Mucosa of descending colon (tissue), 3 donors: ENCODE data around the gene WDCP. TPM values are rescaled to one million over a fixed set of nuclear protein-coding genes. Genes with fewer than 3 reads are reported as not detected.
"Not testable (repeated sequence)": the region's sequence is repeated elsewhere in the genome, so short reads cannot be mapped to it uniquely, and the experiment has no call there.

Source experiments
- ATAC-seq: fragments of 200-7000 bp; cut with Tn5 transposase; one replicate; pipeline ENCODE4 v1.9.1; 2020; ENCODE audit warnings: mild to moderate bottlenecking, moderate library complexity
- DNase-seq, 3 donors: peaks; one replicate each; pipeline ENCODE4 v3.0.0-alpha.2; 2020
- H3K36me3 ChIP-seq: fragments of 200-600 bp; one replicate; pipeline ENCODE4 v1.8.0; 2021; ENCODE audit warnings: low read depth, mild to moderate bottlenecking
- H3K4me1 ChIP-seq: fragments of 200-600 bp; one replicate; pipeline ENCODE4 v1.8.0; 2021; ENCODE audit warnings: low read depth, mild to moderate bottlenecking
- H3K4me3 ChIP-seq: fragments of 200-600 bp; one replicate; pipeline ENCODE4 v1.8.0; 2021; ENCODE audit warnings: mild to moderate bottlenecking
- H3K9me3 ChIP-seq: fragments of 200-600 bp; one replicate; pipeline ENCODE4 v1.8.0; 2021; ENCODE audit warnings: mild to moderate bottlenecking
- intact Hi-C, 2 donors: fragments of 100-400 bp; cut with DNase I in 1 of 2; cut with micrococcal nuclease in 1 of 2; formaldehyde crosslinking; loops; one replicate each; pipeline versions ENCODE4 v1.11.0 to v1.11.1; 2022; cut with DNase I, micrococcal nuclease
- long read RNA-seq, 2 donors: library from polyadenylated mRNA; unstranded; transcript quantifications; one replicate each; pipeline ENCODE4 v2.0.0, GENCODE V29; 2019 to 2021
- total RNA-seq, 3 donors: library from RNA; stranded (reverse); fragmentation: NEBNext Ultra II Directional in 2 of 3; extraction: Animal tissue kit (Norgen Biotek cat#: 25700) in 2 of 3; gene quantifications; one replicate each; pipeline versions ENCODE4 v1.2.1 to v1.2.4, GENCODE V29; 2021 to 2023
- TF ChIP-seq, protein P1 (sequence below): fragments of 200-600 bp; IDR thresholded peaks from one replicate; pipeline ENCODE4 v1.8.0; 2022; ENCODE audit warnings: antibody characterized with exemption, mild to moderate bottlenecking
- donor health status: DM: no; HTN: no; CAD: no; lungs with moderate emphysema.
- donor health status: DM: no; HTN: no; CAD: no.
- donor health status: DM: no; HTN: yes; CAD: no.

WDCP gene, protein sequence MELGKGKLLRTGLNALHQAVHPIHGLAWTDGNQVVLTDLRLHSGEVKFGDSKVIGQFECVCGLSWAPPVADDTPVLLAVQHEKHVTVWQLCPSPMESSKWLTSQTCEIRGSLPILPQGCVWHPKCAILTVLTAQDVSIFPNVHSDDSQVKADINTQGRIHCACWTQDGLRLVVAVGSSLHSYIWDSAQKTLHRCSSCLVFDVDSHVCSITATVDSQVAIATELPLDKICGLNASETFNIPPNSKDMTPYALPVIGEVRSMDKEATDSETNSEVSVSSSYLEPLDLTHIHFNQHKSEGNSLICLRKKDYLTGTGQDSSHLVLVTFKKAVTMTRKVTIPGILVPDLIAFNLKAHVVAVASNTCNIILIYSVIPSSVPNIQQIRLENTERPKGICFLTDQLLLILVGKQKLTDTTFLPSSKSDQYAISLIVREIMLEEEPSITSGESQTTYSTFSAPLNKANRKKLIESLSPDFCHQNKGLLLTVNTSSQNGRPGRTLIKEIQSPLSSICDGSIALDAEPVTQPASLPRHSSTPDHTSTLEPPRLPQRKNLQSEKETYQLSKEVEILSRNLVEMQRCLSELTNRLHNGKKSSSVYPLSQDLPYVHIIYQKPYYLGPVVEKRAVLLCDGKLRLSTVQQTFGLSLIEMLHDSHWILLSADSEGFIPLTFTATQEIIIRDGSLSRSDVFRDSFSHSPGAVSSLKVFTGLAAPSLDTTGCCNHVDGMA
- total RNA-seq: 10 to 100 TPM in 1 of 3 donors, 1 to 10 TPM in 2; 3.3 to 12.7 (median 4.6) TPM
- long read RNA-seq, donor 1, partial matches to known transcripts: 1 of 3 reads
- long read RNA-seq, donor 1, other reads (novel, unspliced or antisense): 0 of 3 reads
- long read RNA-seq, donor 2: 0 reads

DNA sequence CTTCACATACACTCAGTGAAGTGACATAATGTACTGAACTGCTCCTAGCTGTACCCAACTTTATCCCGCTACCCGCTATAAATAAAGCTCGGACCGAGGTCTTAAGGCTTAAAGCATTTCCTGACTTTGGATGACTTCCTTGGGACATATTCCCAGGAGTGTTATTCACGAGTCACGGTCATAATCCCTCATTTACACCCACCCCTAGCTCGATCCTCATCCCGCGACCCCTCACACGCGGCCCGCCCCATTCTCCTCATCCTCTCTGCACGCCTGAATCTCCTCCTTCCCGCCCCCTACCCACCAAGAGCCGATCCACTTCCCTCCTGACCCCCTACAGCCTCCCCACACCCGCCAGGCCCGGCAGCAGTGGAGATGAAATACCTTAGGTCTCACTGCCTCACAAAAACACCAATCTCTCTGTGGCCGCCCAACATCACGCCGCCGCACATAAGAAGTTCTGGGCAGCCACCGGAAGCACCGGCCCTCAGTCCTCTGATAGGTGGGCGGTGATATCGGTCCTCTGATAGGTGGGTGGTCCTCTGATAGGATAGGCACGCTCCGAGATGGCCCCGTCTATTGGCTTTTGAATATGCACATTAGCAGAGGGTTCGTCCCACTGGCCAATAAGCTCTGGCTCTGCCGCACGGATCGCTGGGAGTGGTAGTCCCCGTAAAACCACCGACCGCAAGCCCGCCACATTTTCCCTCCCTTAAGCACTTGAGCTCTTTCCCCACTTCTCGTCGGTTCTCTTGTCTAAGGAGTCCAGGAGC lies at the start of gene WDCP:
TSS of gene WDCP (minus strand) at position 462 of the 773 bp plus-strand sequence. CDS start 7,897 bp downstream, outside the sequence.
- Histone ChIP-seq H3K4me3 (peak within 1 kb of the TSS; percentile 29), H3K36me3 (no peaks in the 10 kb centered on the region), H3K9me3 (no peaks in the 10 kb centered on the region), H3K4me1 (peaks cover 6% of the 10 kb centered on the region)
- TF ChIP-seq, protein P1, sequence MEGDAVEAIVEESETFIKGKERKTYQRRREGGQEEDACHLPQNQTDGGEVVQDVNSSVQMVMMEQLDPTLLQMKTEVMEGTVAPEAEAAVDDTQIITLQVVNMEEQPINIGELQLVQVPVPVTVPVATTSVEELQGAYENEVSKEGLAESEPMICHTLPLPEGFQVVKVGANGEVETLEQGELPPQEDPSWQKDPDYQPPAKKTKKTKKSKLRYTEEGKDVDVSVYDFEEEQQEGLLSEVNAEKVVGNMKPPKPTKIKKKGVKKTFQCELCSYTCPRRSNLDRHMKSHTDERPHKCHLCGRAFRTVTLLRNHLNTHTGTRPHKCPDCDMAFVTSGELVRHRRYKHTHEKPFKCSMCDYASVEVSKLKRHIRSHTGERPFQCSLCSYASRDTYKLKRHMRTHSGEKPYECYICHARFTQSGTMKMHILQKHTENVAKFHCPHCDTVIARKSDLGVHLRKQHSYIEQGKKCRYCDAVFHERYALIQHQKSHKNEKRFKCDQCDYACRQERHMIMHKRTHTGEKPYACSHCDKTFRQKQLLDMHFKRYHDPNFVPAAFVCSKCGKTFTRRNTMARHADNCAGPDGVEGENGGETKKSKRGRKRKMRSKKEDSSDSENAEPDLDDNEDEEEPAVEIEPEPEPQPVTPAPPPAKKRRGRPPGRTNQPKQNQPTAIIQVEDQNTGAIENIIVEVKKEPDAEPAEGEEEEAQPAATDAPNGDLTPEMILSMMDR: no peak
- intact Hi-C loops: no loop called here
- DNase-seq (peak; percentile 90 to 96 (median 96)), ATAC-seq (peak; percentile 99)

DNA sequence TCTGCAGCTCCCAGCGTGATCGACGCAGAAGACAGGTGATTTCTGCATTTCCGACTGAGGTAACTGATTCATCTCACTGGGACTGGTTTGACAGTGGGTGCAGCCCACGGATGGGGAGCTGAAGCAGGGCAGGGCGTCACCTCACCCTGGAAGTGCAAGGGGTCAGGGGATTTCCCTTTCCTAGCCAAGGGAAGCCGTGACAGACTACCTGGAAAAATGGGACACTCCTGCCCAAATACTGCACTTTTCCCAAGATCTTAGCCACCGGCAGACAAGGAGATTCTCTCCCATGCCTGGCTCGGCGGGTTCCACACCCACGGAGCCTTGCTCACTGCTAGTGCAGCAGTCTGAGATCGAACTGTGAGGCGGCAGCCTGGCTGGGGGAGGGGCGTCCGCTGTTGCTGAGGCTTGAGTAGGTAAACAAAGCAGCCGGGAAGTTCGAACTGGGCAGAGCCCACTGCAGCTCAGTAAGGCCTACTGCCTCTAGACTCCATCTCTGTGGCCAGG lies 48.0 kb upstream of the WDCP start:
- ATAC-seq, intact Hi-C loops, H3K4me3 ChIP-seq, DNase-seq, H3K9me3 ChIP-seq, H3K36me3 ChIP-seq, H3K4me1 ChIP-seq: not testable (repeated sequence)

DNA sequence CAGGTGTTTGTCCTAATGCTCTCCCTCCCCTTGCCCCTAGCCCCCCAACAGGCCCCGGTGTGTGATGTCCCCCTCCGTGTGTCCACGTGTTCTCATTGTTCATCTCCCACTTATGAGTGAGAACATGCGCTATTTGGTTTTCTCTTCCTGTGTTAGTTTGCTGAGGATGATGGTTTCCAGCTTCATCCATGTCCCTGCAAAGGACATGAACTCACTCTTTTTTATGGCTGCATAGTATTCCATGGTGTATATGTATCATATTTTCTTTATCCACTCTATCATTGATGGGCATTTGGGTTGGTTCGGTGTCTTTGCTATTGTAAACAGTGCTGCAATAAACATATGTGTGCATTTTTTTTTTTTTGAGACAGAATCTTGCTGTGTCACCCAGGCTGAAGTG lies 46.1 kb upstream of the WDCP start:
- ATAC-seq, H3K4me3 ChIP-seq, intact Hi-C loops, H3K9me3 ChIP-seq, H3K36me3 ChIP-seq, DNase-seq, H3K4me1 ChIP-seq: not testable (repeated sequence)

DNA sequence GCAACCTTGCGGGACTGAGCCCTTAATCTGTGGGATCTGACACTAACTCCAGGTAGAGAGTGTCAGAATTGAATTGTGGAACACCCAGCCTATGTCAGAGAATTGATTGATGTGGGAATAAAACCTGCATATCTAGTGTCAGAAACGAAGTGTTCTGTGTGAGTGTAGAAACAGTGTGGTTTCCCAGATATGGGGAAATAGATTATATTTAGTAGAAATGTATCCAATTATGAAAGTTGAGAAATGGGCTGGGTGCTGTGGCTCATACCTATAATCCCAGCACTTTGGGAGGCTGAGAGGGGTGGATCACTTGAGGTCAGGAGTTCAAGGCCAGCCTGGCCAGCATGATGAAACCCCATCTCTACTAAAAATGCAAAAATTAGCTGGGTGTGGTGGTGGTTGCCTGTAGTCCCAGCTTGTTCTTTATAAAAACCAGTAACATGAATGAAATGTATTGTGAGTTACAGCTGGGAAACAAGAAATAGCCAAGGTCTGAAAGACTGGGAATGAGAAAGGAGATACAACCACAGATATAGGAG lies 41.7 kb upstream of the WDCP start:
- no peak for DNase-seq
- Histone ChIP-seq H3K36me3 (no peaks in the 10 kb centered on the region), H3K4me1 (peaks cover 5% of the 10 kb centered on the region), H3K4me3 (no peak overlapping the region), H3K9me3 (no peaks in the 10 kb centered on the region)
- intact Hi-C loops: no loop called here
- ATAC-seq: no peak
- TF ChIP-seq, protein P1: no peak

DNA sequence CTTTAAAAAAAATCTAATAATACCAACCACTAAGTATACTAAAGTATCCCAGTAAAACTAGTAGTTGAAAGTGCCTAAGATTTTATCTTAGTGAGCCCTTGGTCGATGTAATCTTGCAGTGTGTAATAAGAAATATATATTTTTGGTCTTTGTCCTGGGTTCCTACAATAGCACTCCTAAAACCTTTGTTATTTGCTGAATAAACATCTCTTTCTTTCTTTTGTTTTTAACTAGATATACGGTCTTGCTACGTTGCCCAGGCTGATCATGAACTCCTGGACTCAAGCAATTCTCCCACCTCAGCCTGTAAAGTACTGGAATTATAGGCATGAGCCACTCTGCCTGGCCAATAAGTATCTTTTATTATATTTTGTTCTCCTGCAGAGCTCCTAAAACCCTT lies 39.8 kb upstream of the WDCP start:
- ATAC-seq: no peak
- intact Hi-C loops: no loop called here
- Histone ChIP-seq H3K36me3 (no peaks in the 10 kb centered on the region), H3K4me1 (peaks cover 15% of the 10 kb centered on the region), H3K9me3 (no peaks in the 10 kb centered on the region), H3K4me3 (no peak overlapping the region)
- TF ChIP-seq, protein P1: no peak
- DNase-seq: no peak

DNA sequence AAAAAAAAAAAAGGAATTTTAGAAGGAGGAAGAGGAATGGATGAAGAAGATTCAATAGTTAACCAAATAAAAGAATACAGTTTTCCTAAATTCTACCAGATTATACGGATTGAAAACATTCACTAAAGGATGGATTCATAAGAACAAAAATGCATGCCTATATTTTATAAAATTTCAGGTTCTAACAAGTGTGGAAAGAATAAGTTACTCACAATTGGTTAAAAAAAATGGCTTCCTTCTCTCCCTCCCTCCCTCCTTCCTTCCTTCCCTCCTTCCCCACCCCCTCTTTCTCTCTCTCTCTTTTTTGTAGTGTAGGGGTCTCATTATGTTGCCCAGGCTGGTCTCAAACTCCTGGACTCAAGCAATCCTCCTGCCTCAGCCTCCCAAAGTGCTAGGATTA lies 39.0 kb upstream of the WDCP start:
- intact Hi-C loops: no loop called here
- H3K4me1 ChIP-seq: peaks cover 15% of the 10 kb centered on the region

More for the DNA sequence above, 39.0 kb upstream of the WDCP start:
- Histone ChIP-seq H3K4me3 (no peak overlapping the region), H3K9me3 (no peaks in the 10 kb centered on the region), H3K36me3 (no peaks in the 10 kb centered on the region)
- ATAC-seq (no peak), DNase-seq (no peak)
- TF ChIP-seq, protein P1: no peak
